ENCODE results near the gene CRYBG1. TPM values are rescaled to one million over a fixed set of nuclear protein-coding genes. Genes with fewer than 3 reads are reported as not detected.

CRYBG1 gene
- total RNA-seq, 2 experiments from 2014 or later = 34.9 to 36.8 TPM

DNA sequence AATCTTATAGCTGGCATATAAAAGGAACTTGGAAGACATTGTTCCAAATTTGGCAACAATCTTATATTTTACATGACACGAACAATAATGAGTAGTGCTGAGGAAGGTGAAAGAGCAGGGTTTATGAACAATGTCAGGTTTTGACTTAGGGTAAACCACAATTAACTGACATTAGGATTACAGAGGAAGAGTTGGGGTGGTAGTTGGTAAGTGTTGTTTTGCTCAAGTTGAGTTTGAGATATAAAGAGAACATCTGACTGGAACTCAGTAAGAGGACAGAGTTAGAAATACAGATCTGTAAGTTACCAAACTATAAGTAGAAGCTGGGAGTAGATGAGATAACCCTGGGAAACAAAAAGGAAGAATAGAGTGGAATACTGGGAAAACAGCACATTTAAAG lies 253.6 kb downstream of the CRYBG1 start:
- H3K27ac Mint-ChIP-seq = peak overlapping the region; percentile 24

DNA sequence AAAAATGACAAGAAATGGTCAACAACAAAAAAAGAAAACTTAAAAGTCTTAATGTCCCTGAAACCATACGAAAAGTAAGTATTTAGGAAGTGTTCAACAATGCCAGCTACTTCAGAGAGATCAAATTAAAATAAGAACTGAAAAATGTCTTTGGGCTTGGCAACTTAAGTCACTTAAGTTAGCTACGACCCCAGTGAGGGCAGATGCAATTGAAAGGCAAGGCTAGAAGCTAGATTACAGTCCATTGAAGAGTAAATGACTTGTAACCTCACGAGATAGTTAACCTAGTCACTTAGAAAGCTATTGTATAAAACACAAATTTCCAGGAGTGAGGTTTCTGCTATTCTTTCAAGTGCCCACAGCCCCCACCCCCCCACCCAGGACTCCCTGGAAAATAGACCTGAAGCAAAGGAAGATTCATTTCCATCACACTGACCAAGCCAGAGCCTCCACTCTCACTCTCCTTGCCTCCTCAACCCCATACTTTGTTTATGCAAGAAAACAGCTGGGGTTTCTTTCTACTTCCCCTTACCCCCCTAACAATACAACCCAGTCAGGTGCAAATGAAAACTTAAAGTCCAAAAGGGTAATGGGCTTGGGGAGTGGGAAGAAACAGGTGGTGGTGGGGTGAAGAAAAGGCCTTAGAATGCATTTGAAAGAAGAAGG lies 254.2 kb downstream of the CRYBG1 start:
- Mint-ChIP-seq H3K27ac (no peak overlapping the region), H3K9me3 (ENCODE audit: insufficient read depth) (no peaks in the 10 kb centered on the region), H3K27me3 (ENCODE audit: low read depth) (no peaks in the 10 kb centered on the region), H3K4me1 (ENCODE audit: low read depth) (peaks cover 40% of the 10 kb centered on the region), H3K36me3 (ENCODE audit: low read depth) (peaks cover 26% of the 10 kb centered on the region), H3K4me3 (no peak overlapping the region)
- ATAC-seq = no peak
- CTCF ChIA-PET = interaction anchor here (1.1 to 2.0 kb wide), 6 partner anchors 11 to 365 kb away, joined by 3 to 6 read pairs (median 4); partner anchors contain the start of gene CRYBG1
- no peak for DNase-seq
- POLR2A ChIA-PET = interaction anchor here (1.3 kb wide), 1 partner anchor 13 kb away, joined by 3 read pairs; no protein-coding TSS in a partner anchor

More for the DNA sequence above, 253.6 kb downstream of the CRYBG1 start:
- Mint-ChIP-seq H3K9me3 (ENCODE audit: insufficient read depth) (no peaks in the 10 kb centered on the region), H3K27me3 (ENCODE audit: low read depth) (no peaks in the 10 kb centered on the region), H3K36me3 (ENCODE audit: low read depth) (peaks cover 26% of the 10 kb centered on the region), H3K4me3 (no peak overlapping the region), H3K4me1 (ENCODE audit: low read depth) (peaks cover 38% of the 10 kb centered on the region)
- no peak for ATAC-seq
- POLR2A ChIA-PET = interaction anchor here (1.3 kb wide), 1 partner anchor 14 kb away, joined by 3 read pairs; no protein-coding TSS in a partner anchor
- CTCF ChIA-PET = interaction anchor here (1.1 to 2.0 kb wide), 6 partner anchors 11 to 365 kb away, joined by 3 to 6 read pairs (median 4); partner anchors contain the start of gene CRYBG1
- no peak for DNase-seq

GRCh38 chr6:106617302-106617701 lies 256.8 kb downstream of the CRYBG1 start:
- no peak overlapping the region for H3K4me3 Mint-ChIP-seq
- no peaks in the 10 kb centered on the region for H3K27me3 Mint-ChIP-seq (ENCODE audit: low read depth)
- ChIA-PET CTCF (interaction anchor here (0.9 to 8.1 kb wide), 3 partner anchors 8 to 16 kb away, joined by 3 to 50 read pairs (median 3); no protein-coding TSS in a partner anchor), POLR2A (interaction anchor here (1.4 kb wide), 1 partner anchor 12 kb away, joined by 4 read pairs; the partner anchor contains the start of genes QRSL1 and RTN4IP1)
- no peak overlapping the region for H3K27ac Mint-ChIP-seq
- H3K4me1 Mint-ChIP-seq (ENCODE audit: low read depth) = peaks cover 40% of the 10 kb centered on the region
- DNase-seq = no peak
- no peaks in the 10 kb centered on the region for H3K9me3 Mint-ChIP-seq (ENCODE audit: insufficient read depth)
- peaks cover 29% of the 10 kb centered on the region for H3K36me3 Mint-ChIP-seq (ENCODE audit: low read depth)
- ATAC-seq = no peak

DNA sequence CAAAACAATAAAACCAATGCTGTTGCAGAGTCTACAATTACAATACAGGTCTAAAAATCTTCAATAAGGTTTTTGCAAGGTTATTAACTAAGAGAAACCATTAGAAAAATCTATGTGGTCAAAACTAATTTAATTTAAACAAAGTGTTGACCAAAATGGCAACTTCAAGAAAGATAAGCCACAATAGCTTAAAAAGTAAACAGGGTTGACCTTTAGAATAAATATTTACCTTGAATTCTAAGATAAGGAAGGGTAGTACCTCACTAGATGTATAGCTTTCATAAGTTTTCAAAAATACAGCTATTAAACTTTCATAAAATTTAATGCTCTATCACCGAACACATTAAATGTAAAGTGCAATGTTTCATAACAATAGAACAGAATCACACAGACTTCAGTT lies 257.3 kb downstream of the CRYBG1 start:
- ChIA-PET POLR2A (interaction anchor here (1.4 kb wide), 1 partner anchor 11 kb away, joined by 4 read pairs; the partner anchor contains the start of genes QRSL1 and RTN4IP1), CTCF (interaction anchor here (0.9 to 8.1 kb wide), 3 partner anchors 9 to 16 kb away, joined by 3 to 50 read pairs (median 3); no protein-coding TSS in a partner anchor)
- peaks cover 31% of the 10 kb centered on the region for H3K36me3 Mint-ChIP-seq (ENCODE audit: low read depth)
- peaks cover 36% of the 10 kb centered on the region for H3K4me1 Mint-ChIP-seq (ENCODE audit: low read depth)
- no peak for DNase-seq
- no peak overlapping the region for H3K4me3 Mint-ChIP-seq
- H3K27me3 Mint-ChIP-seq (ENCODE audit: low read depth) = no peaks in the 10 kb centered on the region
- ATAC-seq = no peak
- H3K27ac Mint-ChIP-seq = no peak overlapping the region
- no peaks in the 10 kb centered on the region for H3K9me3 Mint-ChIP-seq (ENCODE audit: insufficient read depth)

- peaks cover 30% of the 10 kb centered on the region for H3K36me3 Mint-ChIP-seq (ENCODE audit: low read depth)
- no peak overlapping the region for H3K4me3 Mint-ChIP-seq
- ChIA-PET POLR2A (interaction anchor here (1.4 kb wide), 1 partner anchor 11 kb away, joined by 4 read pairs; the partner anchor contains the start of genes QRSL1 and RTN4IP1), CTCF (interaction anchor here (0.9 to 8.1 kb wide), 3 partner anchors 9 to 15 kb away, joined by 3 to 50 read pairs (median 3); no protein-coding TSS in a partner anchor)
- DNase-seq (no peak), ATAC-seq (no peak)
- no peaks in the 10 kb centered on the region for H3K9me3 Mint-ChIP-seq (ENCODE audit: insufficient read depth)
- H3K27ac Mint-ChIP-seq = no peak overlapping the region
- peaks cover 31% of the 10 kb centered on the region for H3K4me1 Mint-ChIP-seq (ENCODE audit: low read depth)
- no peaks in the 10 kb centered on the region for H3K27me3 Mint-ChIP-seq (ENCODE audit: low read depth)
Observed at GRCh38 chr6:106618324-106618723, 257.8 kb downstream of the CRYBG1 start.

- H3K4me3 Mint-ChIP-seq = no peak overlapping the region
- H3K36me3 Mint-ChIP-seq (ENCODE audit: low read depth) = peaks cover 25% of the 10 kb centered on the region
- no peaks in the 10 kb centered on the region for H3K27me3 Mint-ChIP-seq (ENCODE audit: low read depth)
- DNase-seq (no peak), ATAC-seq (no peak)
- POLR2A ChIA-PET = no interaction called here
- peaks cover 22% of the 10 kb centered on the region for H3K4me1 Mint-ChIP-seq (ENCODE audit: low read depth)
- H3K9me3 Mint-ChIP-seq (ENCODE audit: insufficient read depth) = no peaks in the 10 kb centered on the region
- H3K27ac Mint-ChIP-seq = no peak overlapping the region
- CTCF ChIA-PET = interaction anchor here (8.1 kb wide), 1 partner anchor 10 kb away, joined by 50 read pairs; no protein-coding TSS in a partner anchor
Observed at GRCh38 chr6:106619223-106619622, 258.7 kb downstream of the CRYBG1 start.

DNA sequence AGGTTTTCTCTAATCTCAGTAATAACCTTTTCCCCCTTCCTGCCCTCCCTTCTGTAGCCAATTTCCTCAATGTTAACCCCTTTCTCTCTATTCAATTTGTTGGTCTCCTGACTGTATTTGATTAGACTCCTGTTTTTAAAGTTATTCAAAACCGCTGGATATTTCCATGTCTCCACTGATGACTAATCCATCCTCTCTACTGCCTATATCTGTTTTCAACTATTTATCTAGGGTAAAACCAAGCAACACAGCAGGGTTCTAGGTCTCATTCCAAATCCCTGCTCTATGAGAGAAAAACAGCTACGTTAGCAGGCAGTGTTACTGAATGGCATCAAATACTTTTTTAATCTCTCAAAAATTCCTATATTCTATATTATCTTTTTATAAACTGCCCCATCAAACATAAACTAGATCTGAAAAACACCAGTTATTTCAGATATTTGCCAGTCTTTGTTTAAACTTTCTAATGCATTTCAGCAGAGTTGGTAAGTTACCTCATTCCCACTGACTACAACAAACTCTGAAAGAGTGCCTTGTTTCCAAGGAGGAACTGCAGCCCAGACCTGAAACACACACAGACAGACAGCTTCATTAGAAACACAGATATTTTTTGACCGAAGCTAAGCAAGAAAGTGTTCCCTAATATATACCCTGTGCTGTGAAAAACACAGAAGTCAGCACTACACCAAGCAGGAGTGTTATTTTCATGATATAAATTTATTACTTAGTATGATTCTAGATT lies 260.6 kb downstream of the CRYBG1 start:
- Mint-ChIP-seq H3K9me3 (ENCODE audit: insufficient read depth) (no peaks in the 10 kb centered on the region), H3K36me3 (ENCODE audit: low read depth) (peaks cover 28% of the 10 kb centered on the region), H3K4me1 (ENCODE audit: low read depth) (peaks cover 16% of the 10 kb centered on the region), H3K4me3 (no peak overlapping the region), H3K27me3 (ENCODE audit: low read depth) (no peaks in the 10 kb centered on the region), H3K27ac (no peak overlapping the region)
- POLR2A ChIA-PET = interaction anchor here (0.6 kb wide), 1 partner anchor 105 kb away, joined by 3 read pairs; no protein-coding TSS in a partner anchor
- CTCF ChIA-PET = interaction anchor here (1.3 to 8.1 kb wide), 3 partner anchors 12 to 358 kb away, joined by 3 to 50 read pairs (median 6); no protein-coding TSS in a partner anchor
- no peak for ATAC-seq
- DNase-seq = no peak

Other genes with a start within 250 kb of the CRYBG1 start
- gene ATG5, start 35.0 kb upstream of the CRYBG1 start, total RNA-seq = 10 to 100 TPM; 31.6 to 36.0 TPM